K562 (cell line): ENCODE results near the gene PLA2G2E. TPM values are rescaled to one million over a fixed set of nuclear protein-coding genes. Genes with fewer than 3 reads are reported as not detected.
A peak's percentile ranks its signal among the peaks of the same experiment; 100 is the strongest.

Experiments used
- ATAC-seq: fragments of 200-7000 bp; cut with Tn5 transposase; 3 replicates; pipeline ENCODE4 v1.9.1; 2020; ENCODE audit warnings: moderate library complexity
- BruUV-seq: library from RNA; stranded (reverse); fragments of 400-500 nt; replicated peaks from 2 replicates; lab custom pipeline; 2021; lab: Mats Ljungman, UMichigan
- CTCF ChIA-PET: fragments of 300-600 bp; formaldehyde crosslinking; extraction: SDS; loops from one replicate; lab custom pipeline; 2021; ENCODE audit warnings: low intra/inter-chr PET ratio; lab: Yijun Ruan, JAX
- POLR2A ChIA-PET: fragments of 300-600, 350-650 bp; sonication (Branson Sonifier 250); formaldehyde crosslinking; extraction: SDS; loops from one replicate; lab custom pipeline; 2021; ENCODE audit warnings: antibody characterized with exemption, inconsistent platforms; lab: Yijun Ruan, JAX
- DNase-seq, 4 experiments: peaks; one replicate each; pipeline versions ENCODE4 v3.0.0 to v3.0.0-alpha.2; 2011 to 2018; ENCODE audit warnings: low spot score in 3 of 4, mixed read lengths in 3 of 4; ENCODE audit errors: extremely low read depth in 1 of 4
- FAIRE-seq: peaks from 2 replicates; lab custom pipeline; 2011; peaks lifted over from hg19 to GRCh38; lab: Jason Lieb, UNC
- H2AFZ ChIP-seq: 2 replicates; pipeline ENCODE4 v1.6.0; 2011; ENCODE audit warnings: low read depth, low read length, control low read depth, inconsistent platforms
- H3K27ac ChIP-seq: fragments of 200-600 bp; 3 replicates; pipeline ENCODE4 v1.8.0; 2011; ENCODE audit warnings: low read depth, mild to moderate bottlenecking, control low read depth, inconsistent platforms, low read length, moderate library complexity, mixed read lengths; ENCODE audit errors: extremely low read depth
- H3K27me3 ChIP-seq, 2 experiments: fragments of 300-600 bp in 1 of 2; 2 replicates in 1 of 2; 3 replicates in 1 of 2; pipeline versions ENCODE4 v1.6.0 to v1.8.0; 2011; ENCODE audit warnings: inconsistent platforms in 2 of 2, low read length in 2 of 2, mild to moderate bottlenecking in 1 of 2, mixed read lengths in 1 of 2, moderate library complexity in 1 of 2; ENCODE audit not compliant: control insufficient read depth in 2 of 2, insufficient read depth in 2 of 2
- H3K36me3 ChIP-seq: fragments of 300-600 bp; 3 replicates; pipeline ENCODE4 v1.8.0; 2011; ENCODE audit warnings: mild to moderate bottlenecking, low read length, inconsistent platforms; ENCODE audit not compliant: control insufficient read depth, insufficient read depth
- H3K4me1 ChIP-seq, 2 experiments: fragments of 200-600 bp in 1 of 2; replicated peaks in 1 of 2; 2 replicates in 1 of 2; 3 replicates in 1 of 2; pipeline versions ENCODE4 v1.5.1 to v1.8.0; 2011; ENCODE audit warnings: inconsistent platforms in 2 of 2, low read length in 2 of 2, mild to moderate bottlenecking in 1 of 2, mixed read lengths in 1 of 2, moderate library complexity in 1 of 2; ENCODE audit not compliant: control insufficient read depth in 2 of 2, insufficient read depth in 2 of 2
- H3K4me2 ChIP-seq: 2 replicates; pipeline ENCODE4 v1.6.1; 2011; ENCODE audit warnings: low read length, control low read depth, inconsistent platforms, mixed read lengths; ENCODE audit not compliant: insufficient read depth
- H3K4me3 ChIP-seq: fragments of 200-600 bp; sonication (generic), shearing (Covaris generic); 2 replicates; pipeline ENCODE4 v1.5.1; 2016; ENCODE audit warnings: control low read depth, inconsistent platforms
- H3K79me2 ChIP-seq: fragments of 200-600 bp; 3 replicates; pipeline ENCODE4 v1.8.0; 2011; ENCODE audit warnings: low read length, inconsistent platforms; ENCODE audit not compliant: control insufficient read depth, insufficient read depth
- H3K9ac ChIP-seq, 2 experiments: 2 replicates each; pipeline versions ENCODE4 v1.6.0 to v1.6.1; 2011; ENCODE audit warnings: low read depth in 2 of 2, low read length in 2 of 2, control low read depth in 1 of 2, inconsistent platforms in 1 of 2, mild to moderate bottlenecking in 1 of 2, mixed read lengths in 1 of 2; ENCODE audit not compliant: insufficient read depth in 1 of 2
- H3K9me1 ChIP-seq: one replicate; pipeline ENCODE4 v1.6.0; 2011; ENCODE audit warnings: inconsistent platforms, mild to moderate bottlenecking, low read length, moderate library complexity; ENCODE audit not compliant: control insufficient read depth, insufficient read depth
- H3K9me3 ChIP-seq: replicated peaks from 2 replicates; pipeline ENCODE4 v1.5.1; 2011; ENCODE audit warnings: low read depth, low read length, inconsistent platforms; ENCODE audit not compliant: control insufficient read depth, insufficient read depth
- H4K20me1 ChIP-seq: replicated peaks from 2 replicates; pipeline ENCODE4 v1.6.1; 2011; ENCODE audit warnings: low read length, inconsistent platforms, mixed read lengths; ENCODE audit not compliant: control insufficient read depth, insufficient read depth
- FOSL1 ChIP-seq: fragments of 200-800 bp; sonication (Bioruptor generic); conservative IDR thresholded peaks from 2 replicates; pipeline ENCODE4 v1.6.1; 2016; ENCODE audit warnings: missing genetic modification characterization, missing compliant biosample characterization
- HMG20B ChIP-seq: fragments of 250-450 bp; sonication (Bioruptor Pico); IDR thresholded peaks from 2 replicates; pipeline ENCODE4 v1.5.0; 2021; ENCODE audit warnings: mild to moderate bottlenecking
- MYBL2 ChIP-seq, 2 experiments: fragments of 450-650 bp in 1 of 2; sonication (generic) in 1 of 2; formaldehyde crosslinking in 1 of 2; IDR thresholded peaks; 2 replicates each; pipeline versions ENCODE4 v1.6.1 to v1.8.1; 2017 to 2022; ENCODE audit warnings: borderline replicate concordance in 1 of 2, inconsistent platforms in 1 of 2, low read depth in 1 of 2, mild to moderate bottlenecking in 1 of 2, missing genetic modification reagents in 1 of 2, moderate library complexity in 1 of 2
- THAP7 ChIP-seq: fragments of 250-450 bp; sonication (Bioruptor Pico); IDR thresholded peaks from 2 replicates; pipeline ENCODE4 v1.5.0; 2021
- ZNF75A ChIP-seq: fragments of 450-650 bp; formaldehyde crosslinking; IDR thresholded peaks from 2 replicates; pipeline ENCODE4 v1.4.0; 2020; ENCODE audit warnings: mild to moderate bottlenecking
- WGBS: fragments of 100-300 bp; shearing (Covaris generic); methylation state at CpG from one replicate; pipeline ENCODE4 v1.1.6; 2016; ENCODE audit warnings: low coverage, mixed read lengths; ENCODE audit not compliant: insufficient coverage; ENCODE audit errors: missing lambda C conversion rate; 5-methylcytosine and 5-hydroxymethylcytosine counted together
- in situ Hi-C: fragments of 300-500 bp; cut with MboI; formaldehyde crosslinking; loops from 4 replicates; pipeline ENCODE4 v1.15.0; 2018; ENCODE audit warnings: inconsistent platforms, mixed read lengths
- intact Hi-C: fragments of 100-400 bp; cut with micrococcal nuclease; formaldehyde crosslinking; loops from 2 replicates; pipeline ENCODE4 v1.14.2; 2022
- polyA plus RNA-seq, 8 experiments: library from polyadenylated mRNA; depleted of rRNA in 4 of 8; stranded (reverse) in 5 of 8; unstranded in 3 of 8; fragments of >200 nt; fragmentation: Nextera tagmentation in 2 of 8; fragmentation: Illumina TruSeq in 1 of 8; extraction: Ambion mirVana in 2 of 8; extraction: Trizol in 1 of 8; gene quantifications; 2 replicates each; pipeline versions ENCODE4 v1.2.1 to v1.2.3, GENCODE V29; 2011 to 2014; ENCODE audit warnings: inconsistent platforms in 1 of 8, missing spikeins in 1 of 8
- total RNA-seq, 7 experiments: library from RNA; depleted of rRNA in 6 of 7; stranded (reverse); fragments of >200 nt in 6 of 7; fragmentation: Illumina TruSeq in 2 of 7; extraction: Trizol in 2 of 7; gene quantifications; 2 replicates each; pipeline versions ENCODE4 v1.2.1 to v1.2.3, GENCODE V29; 2011 to 2021; ENCODE audit warnings: low replicate concordance in 1 of 7
- TF ChIP-seq, protein P1 (sequence below), 2 experiments: fragments of 450-650 bp in 1 of 2; sonication (generic) in 1 of 2; formaldehyde crosslinking in 1 of 2; IDR thresholded peaks; 2 replicates each; pipeline versions ENCODE4 v1.7.1 to v1.9.0; 2016 to 2022; ENCODE audit warnings: inconsistent platforms in 1 of 2, mild to moderate bottlenecking in 1 of 2, missing genetic modification reagents in 1 of 2

PLA2G2E gene
- total and polyA plus RNA-seq, 9 of the 15 experiments (the other 6 are each of a cell fraction or from before 2014, with no cell fraction given) = not detected

DNA sequence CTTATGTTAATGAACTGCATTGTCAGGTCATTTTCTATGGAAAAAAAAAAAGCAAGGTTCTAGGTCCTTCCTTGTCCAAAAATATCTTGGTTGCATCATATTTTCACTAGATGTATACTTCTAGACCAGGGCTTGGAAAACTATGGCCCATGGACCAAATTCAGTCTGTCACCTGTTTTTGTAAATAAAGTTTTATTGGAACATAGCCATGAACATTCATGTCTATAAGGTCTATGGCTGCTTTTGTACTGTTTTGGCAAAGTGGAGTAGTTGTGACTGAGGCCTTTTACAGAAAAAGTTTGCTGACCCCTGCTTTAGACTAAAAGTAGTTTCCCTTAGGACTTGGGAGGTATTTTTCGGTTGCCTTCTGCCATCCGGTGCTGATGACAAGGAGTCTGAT lies 19.2 kb upstream of the PLA2G2E start:
- Histone ChIP-seq H3K9ac (no peak overlapping the region), H3K27me3 (0 out of 5 replicates have a peak, but pooled peaks cover 0 to 12% of the 10 kb centered on the region in 2 experiments), H3K4me1 (no peaks in the 10 kb centered on the region), H3K4me2 (no peak overlapping the region), H3K9me1 (no peaks in the 10 kb centered on the region), H4K20me1 (no peaks in the 10 kb centered on the region), H3K79me2 (no peaks in the 10 kb centered on the region), H3K4me3 (no peak overlapping the region), H3K9me3 (no peaks in the 10 kb centered on the region), H3K36me3 (no peaks in the 10 kb centered on the region), H2AFZ (no peak overlapping the region), H3K27ac (no peak overlapping the region)
- DNase-seq (no peak), ATAC-seq (no peak), FAIRE-seq (no peak)
- in situ Hi-C loops = no loop called here
- ChIA-PET POLR2A (no interaction called here), CTCF (no interaction called here)
- WGBS = 8% methylated on average over 2 of the region's 2 CpGs
- intact Hi-C loops = no loop called here
- no TSS peak for BruUV-seq
- no peak for TF ChIP-seq MYBL2 (IDR thresholded peaks at IDR 0.05; ENCODE audit: low read depth)
- no peak for TF ChIP-seq MYBL2 (CRISPR knock-in tag; IDR thresholded peaks at IDR 0.05; ENCODE audit: borderline replicate concordance)
- TF ChIP-seq THAP7 (CRISPR knock-in tag) = no peak
- TF ChIP-seq, protein P1, sequence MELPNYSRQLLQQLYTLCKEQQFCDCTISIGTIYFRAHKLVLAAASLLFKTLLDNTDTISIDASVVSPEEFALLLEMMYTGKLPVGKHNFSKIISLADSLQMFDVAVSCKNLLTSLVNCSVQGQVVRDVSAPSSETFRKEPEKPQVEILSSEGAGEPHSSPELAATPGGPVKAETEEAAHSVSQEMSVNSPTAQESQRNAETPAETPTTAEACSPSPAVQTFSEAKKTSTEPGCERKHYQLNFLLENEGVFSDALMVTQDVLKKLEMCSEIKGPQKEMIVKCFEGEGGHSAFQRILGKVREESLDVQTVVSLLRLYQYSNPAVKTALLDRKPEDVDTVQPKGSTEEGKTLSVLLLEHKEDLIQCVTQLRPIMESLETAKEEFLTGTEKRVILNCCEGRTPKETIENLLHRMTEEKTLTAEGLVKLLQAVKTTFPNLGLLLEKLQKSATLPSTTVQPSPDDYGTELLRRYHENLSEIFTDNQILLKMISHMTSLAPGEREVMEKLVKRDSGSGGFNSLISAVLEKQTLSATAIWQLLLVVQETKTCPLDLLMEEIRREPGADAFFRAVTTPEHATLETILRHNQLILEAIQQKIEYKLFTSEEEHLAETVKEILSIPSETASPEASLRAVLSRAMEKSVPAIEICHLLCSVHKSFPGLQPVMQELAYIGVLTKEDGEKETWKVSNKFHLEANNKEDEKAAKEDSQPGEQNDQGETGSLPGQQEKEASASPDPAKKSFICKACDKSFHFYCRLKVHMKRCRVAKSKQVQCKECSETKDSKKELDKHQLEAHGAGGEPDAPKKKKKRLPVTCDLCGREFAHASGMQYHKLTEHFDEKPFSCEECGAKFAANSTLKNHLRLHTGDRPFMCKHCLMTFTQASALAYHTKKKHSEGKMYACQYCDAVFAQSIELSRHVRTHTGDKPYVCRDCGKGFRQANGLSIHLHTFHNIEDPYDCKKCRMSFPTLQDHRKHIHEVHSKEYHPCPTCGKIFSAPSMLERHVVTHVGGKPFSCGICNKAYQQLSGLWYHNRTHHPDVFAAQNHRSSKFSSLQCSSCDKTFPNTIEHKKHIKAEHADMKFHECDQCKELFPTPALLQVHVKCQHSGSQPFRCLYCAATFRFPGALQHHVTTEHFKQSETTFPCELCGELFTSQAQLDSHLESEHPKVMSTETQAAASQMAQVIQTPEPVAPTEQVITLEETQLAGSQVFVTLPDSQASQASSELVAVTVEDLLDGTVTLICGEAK (IDR thresholded peaks at IDR 0.05) = peak; percentile 96
- TF ChIP-seq, protein P1 (CRISPR knock-in tag; IDR thresholded peaks at IDR 0.05) = peak; percentile 91
- TF ChIP-seq ZNF75A (CRISPR knock-in tag) = no peak
- no peak for TF ChIP-seq FOSL1 (tag)
- TF ChIP-seq HMG20B (CRISPR knock-in tag) = no peak
